ENCODE results near the gene TRNP1. TPM values are rescaled to one million over a fixed set of nuclear protein-coding genes. Genes with fewer than 3 reads are reported as not detected.
A peak's percentile ranks its signal among the peaks of the same experiment; 100 is the strongest.

Gene TRNP1
- polyA plus RNA-seq, 1 donor from 2014 or later, result 11.0 TPM

DNA sequence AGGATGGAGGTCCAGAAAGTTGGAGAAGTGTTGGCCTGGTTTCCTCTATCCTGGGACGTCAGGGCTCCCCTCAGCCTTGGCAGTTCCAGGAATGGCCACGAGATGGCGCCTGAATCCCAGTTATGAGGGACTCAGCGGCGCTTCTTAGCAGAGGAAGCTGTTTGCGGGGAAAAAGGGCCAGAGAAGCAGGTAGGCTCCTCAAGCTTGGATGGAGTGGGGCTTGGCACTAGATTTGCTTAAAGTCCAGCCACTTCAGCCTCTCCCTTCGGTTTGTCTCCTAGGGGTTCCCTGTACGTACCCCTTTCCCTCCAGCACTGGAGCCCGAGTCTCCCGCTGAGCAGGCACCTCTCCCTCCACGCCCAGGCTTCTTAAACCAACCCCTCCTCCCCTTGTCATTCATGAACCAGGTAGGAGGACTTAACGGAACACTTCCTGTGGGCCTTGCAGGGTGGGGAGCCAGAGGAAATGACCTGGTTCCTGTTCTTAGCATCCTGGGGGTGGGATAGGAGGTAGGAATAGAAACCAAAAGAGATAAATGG is 51.2 kb downstream of the TRNP1 start:
- H3K9ac ChIP-seq (ENCODE audit: low read length), result no peak overlapping the region
- H3K4me2 ChIP-seq (ENCODE audit: low read length), result no peak overlapping the region
- H3K4me3 ChIP-seq (ENCODE audit: low read length), result no peak overlapping the region
- H3K9me3 ChIP-seq (ENCODE audit: low read length), result no peaks in the 10 kb centered on the region
- no peaks in the 10 kb centered on the region for H3K79me2 ChIP-seq (replicated peaks; ENCODE audit: insufficient read depth, low read length)
- H3K27ac ChIP-seq (ENCODE audit: low read length), result no peak overlapping the region
- H4K20me1 ChIP-seq (ENCODE audit: insufficient read depth), result no peaks in the 10 kb centered on the region
- H3K9me2 ChIP-seq (ENCODE audit: insufficient read depth, low read length), result no peaks in the 10 kb centered on the region
- no peaks in the 10 kb centered on the region for H3F3A ChIP-seq (ENCODE audit: insufficient read depth, low read length, poor library complexity, severe bottlenecking)
- H3K36me3 ChIP-seq (ENCODE audit: insufficient read depth, low read length), result no peaks in the 10 kb centered on the region
- H2AFZ ChIP-seq (ENCODE audit: low read depth, low read length), result no peak overlapping the region
- H3K27me3 ChIP-seq (ENCODE audit: insufficient read depth, low read depth, low read length), result no peaks in the 10 kb centered on the region
- peak; percentile 93 for TF ChIP-seq SMC3 (conservative IDR thresholded peaks at IDR 0.05; ENCODE audit: poor library complexity)
- TF ChIP-seq EP300 (conservative IDR thresholded peaks at IDR 0.05; ENCODE audit: poor library complexity, severe bottlenecking), result no peak
- TF ChIP-seq CTCF (IDR thresholded peaks at IDR 0.05; ENCODE audit: poor library complexity, severe bottlenecking), result peak; percentile 97
- peak; percentile 97 for TF ChIP-seq RAD21 (conservative IDR thresholded peaks at IDR 0.05)
- no peak for TF ChIP-seq EZH2 (IDR thresholded peaks at IDR 0.05; ENCODE audit: borderline replicate concordance, insufficient read depth, low read length, poor library complexity, severe bottlenecking)
- no peak for TF ChIP-seq TAF1 (IDR thresholded peaks at IDR 0.05; ENCODE audit: low read depth)
- no peak for TF ChIP-seq POLR2AphosphoS5 (IDR thresholded peaks at IDR 0.05)
- TF ChIP-seq MXI1 (conservative IDR thresholded peaks at IDR 0.05; ENCODE audit: poor library complexity, severe bottlenecking), result no peak
- TF ChIP-seq, protein P1, sequence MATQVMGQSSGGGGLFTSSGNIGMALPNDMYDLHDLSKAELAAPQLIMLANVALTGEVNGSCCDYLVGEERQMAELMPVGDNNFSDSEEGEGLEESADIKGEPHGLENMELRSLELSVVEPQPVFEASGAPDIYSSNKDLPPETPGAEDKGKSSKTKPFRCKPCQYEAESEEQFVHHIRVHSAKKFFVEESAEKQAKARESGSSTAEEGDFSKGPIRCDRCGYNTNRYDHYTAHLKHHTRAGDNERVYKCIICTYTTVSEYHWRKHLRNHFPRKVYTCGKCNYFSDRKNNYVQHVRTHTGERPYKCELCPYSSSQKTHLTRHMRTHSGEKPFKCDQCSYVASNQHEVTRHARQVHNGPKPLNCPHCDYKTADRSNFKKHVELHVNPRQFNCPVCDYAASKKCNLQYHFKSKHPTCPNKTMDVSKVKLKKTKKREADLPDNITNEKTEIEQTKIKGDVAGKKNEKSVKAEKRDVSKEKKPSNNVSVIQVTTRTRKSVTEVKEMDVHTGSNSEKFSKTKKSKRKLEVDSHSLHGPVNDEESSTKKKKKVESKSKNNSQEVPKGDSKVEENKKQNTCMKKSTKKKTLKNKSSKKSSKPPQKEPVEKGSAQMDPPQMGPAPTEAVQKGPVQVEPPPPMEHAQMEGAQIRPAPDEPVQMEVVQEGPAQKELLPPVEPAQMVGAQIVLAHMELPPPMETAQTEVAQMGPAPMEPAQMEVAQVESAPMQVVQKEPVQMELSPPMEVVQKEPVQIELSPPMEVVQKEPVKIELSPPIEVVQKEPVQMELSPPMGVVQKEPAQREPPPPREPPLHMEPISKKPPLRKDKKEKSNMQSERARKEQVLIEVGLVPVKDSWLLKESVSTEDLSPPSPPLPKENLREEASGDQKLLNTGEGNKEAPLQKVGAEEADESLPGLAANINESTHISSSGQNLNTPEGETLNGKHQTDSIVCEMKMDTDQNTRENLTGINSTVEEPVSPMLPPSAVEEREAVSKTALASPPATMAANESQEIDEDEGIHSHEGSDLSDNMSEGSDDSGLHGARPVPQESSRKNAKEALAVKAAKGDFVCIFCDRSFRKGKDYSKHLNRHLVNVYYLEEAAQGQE (IDR thresholded peaks at IDR 0.05; ENCODE audit: borderline replicate concordance), result no peak

DNA sequence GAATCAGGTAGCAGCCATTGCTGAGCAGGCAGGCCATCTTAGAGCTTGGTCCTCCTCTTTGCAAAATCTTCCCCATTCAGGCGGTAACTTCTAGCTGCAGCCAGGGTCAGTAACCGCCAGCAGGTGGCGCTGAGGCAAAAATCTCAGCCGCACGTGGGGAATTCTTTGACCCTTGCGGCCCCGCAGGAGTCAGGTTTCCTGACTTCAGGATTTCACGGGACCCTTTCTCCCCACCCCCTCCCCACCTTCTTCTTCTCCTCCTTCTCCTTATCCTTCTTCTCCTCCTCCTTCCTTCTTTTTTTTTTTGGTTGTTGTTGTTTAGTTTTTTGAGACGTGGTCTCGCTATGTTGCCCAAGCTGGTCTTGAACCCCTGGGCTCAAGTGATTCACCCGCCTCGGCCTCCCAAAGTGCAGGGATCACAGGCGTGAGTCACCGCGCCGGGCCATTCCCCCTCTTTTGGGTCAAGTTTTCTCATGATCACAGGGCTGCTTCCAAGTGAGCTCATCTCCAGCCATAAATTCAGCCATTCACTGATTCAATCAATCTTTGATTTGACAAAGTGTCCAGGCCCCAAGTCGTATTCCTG is 52.6 kb downstream of the TRNP1 start:
- Histone ChIP-seq H3K9me2 (ENCODE audit: insufficient read depth, low read length) (no peaks in the 10 kb centered on the region), H4K20me1 (ENCODE audit: insufficient read depth) (no peaks in the 10 kb centered on the region), H3K9ac (ENCODE audit: low read length) (no peak overlapping the region), H3K27ac (ENCODE audit: low read length) (no peak overlapping the region), H3K4me2 (ENCODE audit: low read length) (no peak overlapping the region), H3K79me2 (replicated peaks; ENCODE audit: insufficient read depth, low read length) (no peaks in the 10 kb centered on the region), H3K27me3 (ENCODE audit: insufficient read depth, low read depth, low read length) (no peaks in the 10 kb centered on the region), H3K36me3 (ENCODE audit: insufficient read depth, low read length) (no peaks in the 10 kb centered on the region), H2AFZ (ENCODE audit: low read depth, low read length) (no peak overlapping the region), H3F3A (ENCODE audit: insufficient read depth, low read length, poor library complexity, severe bottlenecking) (no peaks in the 10 kb centered on the region), H3K4me3 (ENCODE audit: low read length) (no peak overlapping the region), H3K9me3 (ENCODE audit: low read length) (no peaks in the 10 kb centered on the region)
- TF ChIP-seq CTCF (IDR thresholded peaks at IDR 0.05; ENCODE audit: poor library complexity, severe bottlenecking) (peak; percentile 82), MXI1 (conservative IDR thresholded peaks at IDR 0.05; ENCODE audit: poor library complexity, severe bottlenecking) (peak; percentile 29), EZH2 (IDR thresholded peaks at IDR 0.05; ENCODE audit: borderline replicate concordance, insufficient read depth, low read length, poor library complexity, severe bottlenecking) (no peak), TAF1 (IDR thresholded peaks at IDR 0.05; ENCODE audit: low read depth) (no peak), POLR2AphosphoS5 (IDR thresholded peaks at IDR 0.05) (no peak), RAD21 (conservative IDR thresholded peaks at IDR 0.05) (peak; percentile 62), SMC3 (conservative IDR thresholded peaks at IDR 0.05; ENCODE audit: poor library complexity) (peak; percentile 77), EP300 (conservative IDR thresholded peaks at IDR 0.05; ENCODE audit: poor library complexity, severe bottlenecking) (no peak)
- TF ChIP-seq, protein P1 (IDR thresholded peaks at IDR 0.05; ENCODE audit: borderline replicate concordance), result no peak
